GM12878 (cell line): ENCODE data around the gene HLA-DMA.

Experiments
- RAD51 ChIP-seq: fragments of 450-650 bp; IDR thresholded peaks from 2 replicates; pipeline ENCODE4 v1.6.1; 2016; ENCODE audit warnings: moderate library complexity, mild to moderate bottlenecking, inconsistent platforms
- RFX5 ChIP-seq: IDR thresholded peaks from 2 replicates; pipeline ENCODE4 v1.6.1; 2011; ENCODE audit warnings: low read depth, low read length, improper control_type of control experiment
- SUZ12 ChIP-seq: fragments of 200-600 bp; sonication (generic); IDR thresholded peaks from one replicate; pipeline ENCODE4 v1.6.1; 2018; ENCODE audit warnings: antibody characterized with exemption, mild to moderate bottlenecking; ENCODE audit not compliant: unreplicated experiment
- TAF1 ChIP-seq: IDR thresholded peaks from 2 replicates; pipeline ENCODE4 v1.6.1; 2011; ENCODE audit warnings: mild to moderate bottlenecking, low read depth, low read length, borderline replicate concordance
- TF ChIP-seq, protein P1 (sequence below), 3 experiments: IDR thresholded peaks in 2 of 3; conservative IDR thresholded peaks in 1 of 3; 2 replicates each; pipeline ENCODE4 v1.5.1; 2011; ENCODE audit warnings: low read depth in 3 of 3, low read length in 3 of 3, mild to moderate bottlenecking in 3 of 3, control low read depth in 2 of 3, moderate library complexity in 2 of 3, inconsistent platforms in 1 of 3, mixed read lengths in 1 of 3; ENCODE audit not compliant: control insufficient read depth in 2 of 3, insufficient read depth in 1 of 3; ENCODE audit errors: extremely low read depth in 1 of 3
- TF ChIP-seq, protein P2 (sequence below): IDR thresholded peaks from 2 replicates; pipeline ENCODE4 v1.6.1; 2012; ENCODE audit warnings: low read depth, low read length, improper control_type of control experiment

GRCh38 chr6:32970413-32971241, 17.7 kb upstream of the HLA-DMA start:
- TF ChIP-seq RAD51, result no peak
- TF ChIP-seq TAF1, result peak; percentile 85
- TF ChIP-seq, protein P1, sequence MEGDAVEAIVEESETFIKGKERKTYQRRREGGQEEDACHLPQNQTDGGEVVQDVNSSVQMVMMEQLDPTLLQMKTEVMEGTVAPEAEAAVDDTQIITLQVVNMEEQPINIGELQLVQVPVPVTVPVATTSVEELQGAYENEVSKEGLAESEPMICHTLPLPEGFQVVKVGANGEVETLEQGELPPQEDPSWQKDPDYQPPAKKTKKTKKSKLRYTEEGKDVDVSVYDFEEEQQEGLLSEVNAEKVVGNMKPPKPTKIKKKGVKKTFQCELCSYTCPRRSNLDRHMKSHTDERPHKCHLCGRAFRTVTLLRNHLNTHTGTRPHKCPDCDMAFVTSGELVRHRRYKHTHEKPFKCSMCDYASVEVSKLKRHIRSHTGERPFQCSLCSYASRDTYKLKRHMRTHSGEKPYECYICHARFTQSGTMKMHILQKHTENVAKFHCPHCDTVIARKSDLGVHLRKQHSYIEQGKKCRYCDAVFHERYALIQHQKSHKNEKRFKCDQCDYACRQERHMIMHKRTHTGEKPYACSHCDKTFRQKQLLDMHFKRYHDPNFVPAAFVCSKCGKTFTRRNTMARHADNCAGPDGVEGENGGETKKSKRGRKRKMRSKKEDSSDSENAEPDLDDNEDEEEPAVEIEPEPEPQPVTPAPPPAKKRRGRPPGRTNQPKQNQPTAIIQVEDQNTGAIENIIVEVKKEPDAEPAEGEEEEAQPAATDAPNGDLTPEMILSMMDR (IDR thresholded peaks at IDR 0.05 in 2 of 3, conservative IDR thresholded peaks at IDR 0.05 in 1 of 3; ENCODE audit: control insufficient read depth in 2 of 3, extremely low read depth in 1 of 3, insufficient read depth in 1 of 3, low read depth in 3 of 3, low read length in 3 of 3), result no peak
- TF ChIP-seq, protein P2, sequence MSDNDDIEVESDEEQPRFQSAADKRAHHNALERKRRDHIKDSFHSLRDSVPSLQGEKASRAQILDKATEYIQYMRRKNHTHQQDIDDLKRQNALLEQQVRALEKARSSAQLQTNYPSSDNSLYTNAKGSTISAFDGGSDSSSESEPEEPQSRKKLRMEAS, result no peak
- TF ChIP-seq RFX5, result no peak
- TF ChIP-seq SUZ12, result no peak
